NCI-H510A (cell line): Measurements from ENCODE around the gene TPX2.

Source experiments
- DNase-seq: peaks from one replicate; lab custom pipeline; 2025; lab: John Stamatoyannopoulos, UW

Gene TPX2

GRCh38 chr20:31760519-31761240 lies 21.6 kb downstream of the TPX2 start:
- no peak for DNase-seq

GRCh38 chr20:31764641-31765305 lies 25.7 kb downstream of the TPX2 start:
- DNase-seq = no peak

- DNase-seq = no peak
Observed at GRCh38 chr20:31767805-31768204, 28.7 kb downstream of the TPX2 start.

- no peak for DNase-seq
Observed at GRCh38 chr20:31769681-31770080, 30.6 kb downstream of the TPX2 start.

- DNase-seq = no peak
Observed at GRCh38 chr20:31770243-31770642, 31.2 kb downstream of the TPX2 start.

GRCh38 chr20:31774408-31774807 lies 35.3 kb downstream of the TPX2 start:
- DNase-seq = no peak

- no peak for DNase-seq
Observed at GRCh38 chr20:31780839-31781238, 41.7 kb downstream of the TPX2 start.

GRCh38 chr20:31781945-31782344 lies 42.9 kb downstream of the TPX2 start:
- DNase-seq = no peak

- no peak for DNase-seq
Observed at GRCh38 chr20:31784354-31785044, 45.4 kb downstream of the TPX2 start.

- DNase-seq = no peak
Observed at GRCh38 chr20:31785089-31785488, 46.0 kb downstream of the TPX2 start.

GRCh38 chr20:31788578-31788977 lies 49.5 kb downstream of the TPX2 start:
- DNase-seq = no peak

- DNase-seq = no peak
Observed at GRCh38 chr20:31790401-31790800, 51.3 kb downstream of the TPX2 start.

- no peak for DNase-seq
Observed at GRCh38 chr20:31797364-31797763, 58.3 kb downstream of the TPX2 start.

- no peak for DNase-seq
Observed at GRCh38 chr20:31801508-31801907, 62.4 kb downstream of the TPX2 start.

GRCh38 chr20:31803552-31804291 lies 64.6 kb downstream of the TPX2 start:
- DNase-seq = no peak

- no peak for DNase-seq
Observed at GRCh38 chr20:31806564-31807355, 67.7 kb downstream of the TPX2 start.

- no peak for DNase-seq
Observed at GRCh38 chr20:31808481-31808880, 69.4 kb downstream of the TPX2 start.

- DNase-seq = no peak
Observed at GRCh38 chr20:31809661-31810060, 70.6 kb downstream of the TPX2 start.

GRCh38 chr20:31811198-31811597 lies 72.1 kb downstream of the TPX2 start:
- DNase-seq = no peak

- DNase-seq = no peak
Observed at GRCh38 chr20:31811796-31812728, 73.0 kb downstream of the TPX2 start.

GRCh38 chr20:31813611-31814010 lies 74.5 kb downstream of the TPX2 start:
- no peak for DNase-seq
